ENCODE measurements around the gene TOR4A. TPM values are rescaled to one million over a fixed set of nuclear protein-coding genes. Genes with fewer than 3 reads are reported as not detected.

Gene TOR4A
- 1 to 10 TPM; 3.2 to 4.0 (median 3.6) TPM for total RNA-seq

- Mint-ChIP-seq H3K4me3 (peak within 1 kb of the TSS; percentile 79), H3K9me3 (no peaks in the 10 kb centered on the region), H3K4me1 (ENCODE audit: low read depth) (peaks cover 13% of the 10 kb centered on the region), H3K36me3 (ENCODE audit: insufficient read depth) (peaks cover 4% of the 10 kb centered on the region), H3K27me3 (ENCODE audit: low read depth) (peaks cover 6% of the 10 kb centered on the region)
- DNase-seq (no peak), ATAC-seq (peak; percentile 58 to 61)
Observed at GRCh38 chr9:137277329-137278041, at the start of gene TOR4A. TOR4A (plus strand) TSS chr9:137277726; CDS start chr9:137278690, 964 bp downstream.

GRCh38 chr9:137227853-137228505 lies 49.5 kb upstream of the TOR4A start:
- no peak for ATAC-seq
- DNase-seq, result no peak
- H3K4me1 Mint-ChIP-seq (ENCODE audit: low read depth), result peaks cover 7% of the 10 kb centered on the region
- peaks cover 8% of the 10 kb centered on the region for H3K27me3 Mint-ChIP-seq (ENCODE audit: low read depth)
- H3K4me3 Mint-ChIP-seq, result no peak overlapping the region
- no peaks in the 10 kb centered on the region for H3K9me3 Mint-ChIP-seq
- no peaks in the 10 kb centered on the region for H3K36me3 Mint-ChIP-seq (ENCODE audit: insufficient read depth)

GRCh38 chr9:137228506-137228967 lies 49.0 kb upstream of the TOR4A start:
- no peak for ATAC-seq

GRCh38 chr9:137228968-137229896 lies 48.3 kb upstream of the TOR4A start:
- no peak for DNase-seq
- no peak overlapping the region for H3K4me3 Mint-ChIP-seq
- peaks cover 8% of the 10 kb centered on the region for H3K27me3 Mint-ChIP-seq (ENCODE audit: low read depth)
- no peaks in the 10 kb centered on the region for H3K36me3 Mint-ChIP-seq (ENCODE audit: insufficient read depth)
- peaks cover 3% of the 10 kb centered on the region for H3K4me1 Mint-ChIP-seq (ENCODE audit: low read depth)
- ATAC-seq, result no peak
- H3K9me3 Mint-ChIP-seq, result no peaks in the 10 kb centered on the region

More at GRCh38 chr9:137228506-137228967, 49.0 kb upstream of the TOR4A start:
- peaks cover 8% of the 10 kb centered on the region for H3K27me3 Mint-ChIP-seq (ENCODE audit: low read depth)
- H3K4me3 Mint-ChIP-seq, result no peak overlapping the region
- H3K4me1 Mint-ChIP-seq (ENCODE audit: low read depth), result peaks cover 6% of the 10 kb centered on the region
- H3K36me3 Mint-ChIP-seq (ENCODE audit: insufficient read depth), result no peaks in the 10 kb centered on the region
- DNase-seq, result no peak
- no peaks in the 10 kb centered on the region for H3K9me3 Mint-ChIP-seq

GRCh38 chr9:137229903-137230704 lies 47.4 kb upstream of the TOR4A start:
- no peak for ATAC-seq
- H3K9me3 Mint-ChIP-seq, result no peaks in the 10 kb centered on the region
- no peaks in the 10 kb centered on the region for H3K36me3 Mint-ChIP-seq (ENCODE audit: insufficient read depth)
- DNase-seq, result no peak
- H3K27me3 Mint-ChIP-seq (ENCODE audit: low read depth), result peaks cover 10% of the 10 kb centered on the region
- H3K4me3 Mint-ChIP-seq, result no peak overlapping the region
- peaks cover 3% of the 10 kb centered on the region for H3K4me1 Mint-ChIP-seq (ENCODE audit: low read depth)

- no peak for DNase-seq
- Mint-ChIP-seq H3K36me3 (ENCODE audit: insufficient read depth) (no peaks in the 10 kb centered on the region), H3K4me3 (no peak within 1 kb of the TSS), H3K27me3 (ENCODE audit: low read depth) (peaks cover 10% of the 10 kb centered on the region), H3K9me3 (no peaks in the 10 kb centered on the region), H3K4me1 (ENCODE audit: low read depth) (peaks cover 3% of the 10 kb centered on the region)
- ATAC-seq, result no peak
Observed at GRCh38 chr9:137230705-137231371, 46.7 kb upstream of the TOR4A start, which contains the start of gene SLC34A3. SLC34A3 (plus strand) TSS chr9:137230901; CDS start chr9:137231703, 802 bp downstream.

GRCh38 chr9:137231372-137232039 lies 46.0 kb upstream of the TOR4A start:
- Mint-ChIP-seq H3K27me3 (ENCODE audit: low read depth) (peaks cover 10% of the 10 kb centered on the region), H3K4me1 (ENCODE audit: low read depth) (peaks cover 3% of the 10 kb centered on the region), H3K9me3 (no peaks in the 10 kb centered on the region), H3K36me3 (ENCODE audit: insufficient read depth) (no peaks in the 10 kb centered on the region), H3K4me3 (no peak overlapping the region)
- DNase-seq (no peak), ATAC-seq (no peak)

GRCh38 chr9:137232101-137232500 lies 45.4 kb upstream of the TOR4A start:
- Mint-ChIP-seq H3K4me1 (ENCODE audit: low read depth) (peaks cover 3% of the 10 kb centered on the region), H3K4me3 (no peak overlapping the region), H3K9me3 (no peaks in the 10 kb centered on the region), H3K27me3 (ENCODE audit: low read depth) (peaks cover 10% of the 10 kb centered on the region), H3K36me3 (ENCODE audit: insufficient read depth) (no peaks in the 10 kb centered on the region)
- DNase-seq, result no peak
- no peak for ATAC-seq

GRCh38 chr9:137232510-137232909 lies 45.0 kb upstream of the TOR4A start:
- Mint-ChIP-seq H3K27me3 (ENCODE audit: low read depth) (peaks cover 9% of the 10 kb centered on the region), H3K9me3 (no peaks in the 10 kb centered on the region), H3K36me3 (ENCODE audit: insufficient read depth) (no peaks in the 10 kb centered on the region), H3K4me3 (no peak overlapping the region), H3K4me1 (ENCODE audit: low read depth) (peaks cover 2% of the 10 kb centered on the region)
- ATAC-seq, result no peak
- no peak for DNase-seq

GRCh38 chr9:137233143-137233980 lies 44.2 kb upstream of the TOR4A start:
- DNase-seq (no peak), ATAC-seq (no peak)
- H3K9me3 Mint-ChIP-seq, result no peaks in the 10 kb centered on the region
- peaks cover 2% of the 10 kb centered on the region for H3K4me1 Mint-ChIP-seq (ENCODE audit: low read depth)
- H3K36me3 Mint-ChIP-seq (ENCODE audit: insufficient read depth), result no peaks in the 10 kb centered on the region
- H3K4me3 Mint-ChIP-seq, result no peak overlapping the region
- peaks cover 7% of the 10 kb centered on the region for H3K27me3 Mint-ChIP-seq (ENCODE audit: low read depth)

GRCh38 chr9:137234055-137234697 lies 43.4 kb upstream of the TOR4A start:
- H3K27me3 Mint-ChIP-seq (ENCODE audit: low read depth), result peaks cover 4% of the 10 kb centered on the region
- DNase-seq (no peak), ATAC-seq (no peak)
- no peaks in the 10 kb centered on the region for H3K36me3 Mint-ChIP-seq (ENCODE audit: insufficient read depth)
- no peak overlapping the region for H3K4me3 Mint-ChIP-seq
- H3K4me1 Mint-ChIP-seq (ENCODE audit: low read depth), result peaks cover 8% of the 10 kb centered on the region
- H3K9me3 Mint-ChIP-seq, result no peaks in the 10 kb centered on the region

All from activated T-cell treated with anti-CD3 and anti-CD28 coated beads, Interleukin-2, amount 50 U/mL, for 4 hours (primary cell).